ENCODE results near the gene CD209.

The CD209 gene

GRCh38 chr19:7788933-7789323 lies 41.6 kb upstream of the CD209 start:
- TF ChIP-seq TOX (CRISPR knock-in tag; IDR thresholded peaks at IDR 0.05; ENCODE audit: borderline replicate concordance) (no peak), ZC3H10 (CRISPR knock-in tag; IDR thresholded peaks at IDR 0.05) (no peak), CSRNP3 (CRISPR knock-in tag; IDR thresholded peaks at IDR 0.05) (no peak), ZFP30 (CRISPR knock-in tag; IDR thresholded peaks at IDR 0.05) (no peak), BACH2 (CRISPR knock-in tag; IDR thresholded peaks at IDR 0.05; ENCODE audit: borderline replicate concordance) (no peak), TCF4 (CRISPR knock-in tag; IDR thresholded peaks at IDR 0.05; ENCODE audit: borderline replicate concordance) (no peak)
- no peak; the same call in 2 of the 3 replicates for ATAC-seq

- TF ChIP-seq TCF4 (CRISPR knock-in tag; IDR thresholded peaks at IDR 0.05; ENCODE audit: borderline replicate concordance) = no peak
- no peak for TF ChIP-seq ARNTL (CRISPR knock-in tag; IDR thresholded peaks at IDR 0.05; ENCODE audit: borderline replicate concordance, low read depth)
- no peak for TF ChIP-seq ZC3H10 (CRISPR knock-in tag; IDR thresholded peaks at IDR 0.05)
- no peak for TF ChIP-seq TSHZ2 (CRISPR knock-in tag; IDR thresholded peaks at IDR 0.05)
- TF ChIP-seq ESRRG (CRISPR knock-in tag; IDR thresholded peaks at IDR 0.05) = no peak
- no peak for TF ChIP-seq RARB (CRISPR knock-in tag; IDR thresholded peaks at IDR 0.05)
- TF ChIP-seq OSR1 (CRISPR knock-in tag; IDR thresholded peaks at IDR 0.05) = no peak
- no peak for TF ChIP-seq ZNF565 (CRISPR knock-in tag; conservative IDR thresholded peaks at IDR 0.05; ENCODE audit: low read depth)
- no peak for TF ChIP-seq CREB5 (CRISPR knock-in tag; IDR thresholded peaks at IDR 0.05; ENCODE audit: low read depth)
- no peak for TF ChIP-seq CSRNP3 (CRISPR knock-in tag; IDR thresholded peaks at IDR 0.05)
- TF ChIP-seq POU6F1 (CRISPR knock-in tag; IDR thresholded peaks at IDR 0.05; ENCODE audit: borderline replicate concordance, low read depth) = no peak
- TF ChIP-seq TOX (CRISPR knock-in tag; IDR thresholded peaks at IDR 0.05; ENCODE audit: borderline replicate concordance) = no peak
- TF ChIP-seq ISL1 (CRISPR knock-in tag; IDR thresholded peaks at IDR 0.05) = no peak
- no peak for TF ChIP-seq PPARA (CRISPR knock-in tag; IDR thresholded peaks at IDR 0.05; ENCODE audit: borderline replicate concordance)
- no peak for TF ChIP-seq ZNF70 (CRISPR knock-in tag; IDR thresholded peaks at IDR 0.05)
- no peak for TF ChIP-seq ZFP3 (CRISPR knock-in tag; IDR thresholded peaks at IDR 0.05)
- TF ChIP-seq CSDC2 (CRISPR knock-in tag; IDR thresholded peaks at IDR 0.05) = no peak
- no peak for TF ChIP-seq SNAI2 (CRISPR knock-in tag; IDR thresholded peaks at IDR 0.05)
- TF ChIP-seq ZNF8 (CRISPR knock-in tag; IDR thresholded peaks at IDR 0.05) = no peak
- ATAC-seq = peak; percentile 27; the same call in 1 of the 3 replicates
Observed at GRCh38 chr19:7788178-7788932, 41.0 kb upstream of the CD209 start.

- ATAC-seq = no peak
- TF ChIP-seq CREB5 (CRISPR knock-in tag; IDR thresholded peaks at IDR 0.05; ENCODE audit: low read depth) (no peak), ZNF565 (CRISPR knock-in tag; conservative IDR thresholded peaks at IDR 0.05; ENCODE audit: low read depth) (no peak), ZFP30 (CRISPR knock-in tag; IDR thresholded peaks at IDR 0.05) (no peak), ZNF8 (CRISPR knock-in tag; IDR thresholded peaks at IDR 0.05) (no peak), ZFP3 (CRISPR knock-in tag; IDR thresholded peaks at IDR 0.05) (no peak), CSRNP3 (CRISPR knock-in tag; IDR thresholded peaks at IDR 0.05) (no peak), SNAI2 (CRISPR knock-in tag; IDR thresholded peaks at IDR 0.05) (no peak), ZC3H10 (CRISPR knock-in tag; IDR thresholded peaks at IDR 0.05) (no peak), PATZ1 (CRISPR knock-in tag; IDR thresholded peaks at IDR 0.05; ENCODE audit: borderline replicate concordance) (no peak), ISL1 (CRISPR knock-in tag; IDR thresholded peaks at IDR 0.05) (no peak)
Observed at GRCh38 chr19:7787602-7788177, 40.4 kb upstream of the CD209 start.
